Lung (tissue), 12 donors: Measurements from ENCODE around the gene RAB3A. TPM values are rescaled to one million over a fixed set of nuclear protein-coding genes. Genes with fewer than 3 reads are reported as not detected.
A peak's percentile ranks its signal among the peaks of the same experiment; 100 is the strongest.

Experiments used
- ATAC-seq: fragments of 200-7000 bp; cut with Tn5 transposase; one replicate; pipeline ENCODE4 v1.9.1; 2020; ENCODE audit warnings: moderate number of reproducible peaks; ENCODE audit not compliant: insufficient read depth, low FRiP score
- DNase-seq, 3 donors: peaks; one replicate each; pipeline ENCODE4 v3.0.0-alpha.2; 2013 to 2017
- H3K27ac ChIP-seq, 2 donors: one replicate each; pipeline ENCODE4 v1.5.1; 2013; ENCODE audit warnings: mild to moderate bottlenecking in 2 of 2, moderate library complexity in 2 of 2, control low read depth in 1 of 2, inconsistent platforms in 1 of 2, low read depth in 1 of 2, low read length in 1 of 2
- H3K27me3 ChIP-seq, 3 donors: one replicate each; pipeline ENCODE4 v1.5.1; 2013; ENCODE audit warnings: low read length in 2 of 3; ENCODE audit not compliant: control insufficient read depth in 3 of 3, insufficient read depth in 3 of 3
- H3K36me3 ChIP-seq, 4 donors: one replicate each; pipeline ENCODE4 v1.5.1; 2013; ENCODE audit warnings: low read length in 4 of 4, mild to moderate bottlenecking in 1 of 4, moderate library complexity in 1 of 4; ENCODE audit not compliant: control insufficient read depth in 4 of 4, insufficient read depth in 4 of 4
- H3K4me1 ChIP-seq, 5 donors: one replicate each; pipeline ENCODE4 v1.5.1; 2013; ENCODE audit warnings: low read length in 5 of 5, mild to moderate bottlenecking in 2 of 5, moderate library complexity in 1 of 5; ENCODE audit not compliant: control insufficient read depth in 5 of 5, insufficient read depth in 5 of 5
- H3K4me3 ChIP-seq: one replicate; pipeline ENCODE4 v1.5.1; 2013; ENCODE audit warnings: mild to moderate bottlenecking, control low read depth, moderate library complexity
- H3K9ac ChIP-seq, 2 donors: one replicate each; pipeline ENCODE4 v1.5.1; 2013; ENCODE audit warnings: low read length in 2 of 2, control low read depth in 1 of 2; ENCODE audit not compliant: insufficient read depth in 1 of 2
- H3K9me3 ChIP-seq, 4 donors: one replicate each; pipeline ENCODE4 v1.5.1; 2013; ENCODE audit warnings: low read length in 3 of 4, mild to moderate bottlenecking in 1 of 4, moderate library complexity in 1 of 4; ENCODE audit not compliant: control insufficient read depth in 4 of 4, insufficient read depth in 3 of 4
- CTCF ChIP-seq: IDR thresholded peaks from 2 replicates; pipeline ENCODE4 v1.5.1; 2012; ENCODE audit warnings: mild to moderate bottlenecking; ENCODE audit errors: control extremely low read depth, extremely low read depth
- WGBS, 2 donors: extraction: QIAGEN DNeasy Blood & Tissue Kit; methylation state at CpG; one replicate each; pipeline ENCODE4 v1.1.7; 2013; 5-methylcytosine and 5-hydroxymethylcytosine counted together
- polyA plus RNA-seq, 2 donors: library from polyadenylated mRNA; stranded (reverse); fragments of 200-250 nt; gene quantifications; one replicate each; pipeline ENCODE4 v1.2.1, GENCODE V29; 2013
- total RNA-seq, 2 donors: library from RNA; depleted of rRNA in 1 of 2; stranded (reverse); fragments of >200 nt in 1 of 2; gene quantifications; one replicate each; pipeline ENCODE4 v1.2.1, GENCODE V29; 2014 to 2021
- donor health status: control.
- donor health status: control.
- donor health status: Bipolar disorder and iron deficiency.
- donor health status: healthy.
- donor health status: DM: yes; HTN: yes; CAD: no.

Gene RAB3A
- total and polyA plus RNA-seq, 4 donors, result 1.1 to 6.7 (median 2.3) TPM

GRCh38 chr19:18204394-18205199 is 755 bp upstream of the RAB3A start:
- WGBS, 2 donors, result 0 to 1% methylated on average over 21 to 22 of the region's 22 CpGs
- no peak for TF ChIP-seq CTCF

GRCh38 chr19:18203408-18203862 is 407 bp downstream of the RAB3A start:
- peaks cover 0 to 3% (median under 1%) of the 10 kb centered on the region in 4 donors for H3K36me3 ChIP-seq
- no peak for TF ChIP-seq CTCF
- H3K27ac ChIP-seq, result peak overlapping the region; percentile 50 to 67
- no peaks in the 10 kb centered on the region for H3K9me3 ChIP-seq
- H3K9ac ChIP-seq, result no peak overlapping the region
- H3K27me3 ChIP-seq, result no peaks in the 10 kb centered on the region
- DNase-seq (peak in 2 of 3 donors; percentile 37 to 49), ATAC-seq (no peak)
- H3K4me1 ChIP-seq, result peaks cover 4 to 23% (median 6%) of the 10 kb centered on the region in 5 donors
- peak overlapping the region; percentile 53 for H3K4me3 ChIP-seq
- 1% methylated on average over 36 to 38 of the region's 38 CpGs for WGBS, 2 donors

More at GRCh38 chr19:18204394-18205199, 755 bp upstream of the RAB3A start:
- Histone ChIP-seq H3K9ac (peak overlapping the region; percentile 82 to 87), H3K36me3 (no peaks in the 10 kb centered on the region), H3K27ac (peak overlapping the region; percentile 92 to 100), H3K4me3 (peak overlapping the region; percentile 18), H3K9me3 (no peaks in the 10 kb centered on the region), H3K4me1 (peaks cover 4 to 23% (median 6%) of the 10 kb centered on the region in 5 donors), H3K27me3 (no peaks in the 10 kb centered on the region)
- DNase-seq (peak; percentile 88 to 96 (median 95)), ATAC-seq (peak; percentile 12)

GRCh38 chr19:18202778-18203407 is 949 bp downstream of the RAB3A start:
- H3K9ac ChIP-seq, result no peak overlapping the region
- peak overlapping the region; percentile 53 for H3K4me3 ChIP-seq
- peaks cover 4 to 23% (median 6%) of the 10 kb centered on the region in 5 donors for H3K4me1 ChIP-seq
- peak; percentile 38 to 44 (median 43) for DNase-seq
- H3K36me3 ChIP-seq, result peaks cover 0 to 8% (median 2%) of the 10 kb centered on the region in 4 donors
- H3K27me3 ChIP-seq, result no peaks in the 10 kb centered on the region
- no peak for ATAC-seq
- no peak for TF ChIP-seq CTCF
- H3K27ac ChIP-seq, result no peak overlapping the region
- no peaks in the 10 kb centered on the region for H3K9me3 ChIP-seq
- 7 to 10% methylated on average over 32 of the region's 32 CpGs for WGBS, 2 donors
